ENCODE measurements around the gene ZACN.

Gene ZACN

DNA sequence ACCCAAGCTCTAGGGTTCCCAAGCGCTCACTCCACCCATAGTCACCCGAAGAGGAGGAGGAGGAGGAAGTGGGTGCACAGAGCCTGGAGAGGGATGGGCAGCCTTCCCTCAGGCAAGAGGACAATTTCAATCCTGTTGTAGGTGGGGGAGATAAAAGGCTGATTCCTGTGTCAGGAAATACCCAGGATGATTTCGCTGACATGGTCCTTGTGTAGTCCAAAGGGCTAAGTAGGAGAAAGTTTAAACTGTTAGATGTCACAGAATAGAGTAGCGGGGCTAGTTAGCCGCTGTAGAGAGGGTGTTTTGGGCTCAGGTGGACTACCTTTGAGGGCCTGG, 25.9 kb downstream of the ZACN start:
- no peak for DNase-seq

DNA sequence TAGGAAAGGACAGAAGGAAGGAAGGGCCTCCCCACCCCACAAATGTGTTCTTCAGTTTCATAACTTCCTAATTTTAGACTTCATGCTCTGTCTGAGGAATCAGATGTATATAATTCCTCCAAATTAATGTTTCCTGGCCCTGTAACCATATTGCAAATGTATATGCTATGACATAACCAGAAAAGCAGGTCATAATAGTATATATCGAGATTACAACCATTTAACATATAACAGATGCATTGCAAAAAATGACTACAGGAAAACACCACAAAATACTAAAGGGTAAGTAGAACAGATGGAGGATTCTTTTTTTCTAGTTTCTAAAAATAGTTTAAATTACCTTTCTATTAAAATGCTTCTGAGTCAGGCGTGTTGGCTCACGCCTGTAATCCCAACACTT, 27.7 kb downstream of the ZACN start:
- DNase-seq = no peak

DNA sequence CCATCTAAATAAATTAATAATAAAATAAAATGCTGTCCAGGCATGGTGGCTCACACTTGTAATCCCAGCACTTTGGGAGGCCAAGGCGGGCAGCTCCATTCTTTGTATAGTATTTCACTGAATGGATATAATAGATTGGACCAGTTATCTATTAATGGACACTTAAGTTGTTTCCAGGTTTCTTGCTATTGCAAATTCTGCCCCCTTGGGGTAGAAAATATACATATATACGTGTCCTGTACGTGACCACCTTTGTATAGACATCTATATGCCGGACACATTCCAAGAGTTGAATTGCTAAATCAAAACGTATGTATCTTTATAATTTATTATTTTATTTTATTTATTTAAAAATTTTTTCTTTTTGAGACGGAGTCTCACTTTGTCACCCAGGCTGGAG, 28.5 kb downstream of the ZACN start:
- DNase-seq = no peak

DNA sequence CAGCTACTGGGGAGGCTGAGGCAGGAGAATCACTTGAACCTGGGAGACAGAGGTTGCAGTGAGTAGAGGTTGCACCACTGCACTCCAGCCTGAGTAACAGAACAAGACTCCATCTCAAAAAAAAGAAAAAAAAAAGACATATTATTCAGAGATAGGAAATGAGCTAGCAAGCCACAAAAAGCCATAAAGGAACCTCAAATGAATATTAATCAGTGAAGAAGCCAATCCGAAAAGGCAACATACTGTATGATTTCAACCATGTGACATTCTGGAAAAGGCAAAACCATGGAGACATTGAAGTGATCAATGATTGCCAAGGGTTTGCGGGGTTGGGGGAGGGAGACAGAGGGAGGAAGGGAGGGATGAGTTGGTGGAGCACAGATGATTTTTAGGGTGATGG, 33.0 kb downstream of the ZACN start:
- DNase-seq = no peak

DNA sequence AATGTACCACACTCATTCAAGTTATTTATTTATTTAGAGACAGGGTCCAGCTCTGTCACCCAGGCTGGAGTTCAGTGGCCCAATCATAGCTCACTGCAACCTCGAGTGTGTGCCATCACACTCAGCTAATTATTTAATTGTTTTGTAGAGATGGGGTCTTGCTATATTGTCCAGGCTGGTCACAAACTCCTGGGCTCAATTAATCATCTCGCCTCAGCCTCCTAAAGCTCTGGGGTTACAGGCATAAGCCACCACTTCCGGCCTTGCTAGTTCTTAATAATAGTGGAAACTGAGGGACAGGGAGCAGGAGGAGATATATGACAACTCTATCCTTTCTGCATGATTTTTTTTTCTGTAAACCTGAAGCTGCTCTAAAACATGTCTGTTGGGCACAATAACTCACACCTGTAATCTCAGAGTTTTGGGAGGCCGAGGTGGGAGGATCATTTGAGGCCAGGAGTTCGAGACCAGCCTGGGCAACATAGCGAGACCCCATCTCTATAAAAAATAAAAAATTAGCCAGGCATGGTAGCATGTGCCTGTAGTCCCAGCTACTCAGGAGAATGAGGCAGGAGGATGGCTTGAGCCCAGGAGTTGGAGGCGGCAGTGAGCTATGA, 36.3 kb downstream of the ZACN start:
- DNase-seq = no peak

DNA sequence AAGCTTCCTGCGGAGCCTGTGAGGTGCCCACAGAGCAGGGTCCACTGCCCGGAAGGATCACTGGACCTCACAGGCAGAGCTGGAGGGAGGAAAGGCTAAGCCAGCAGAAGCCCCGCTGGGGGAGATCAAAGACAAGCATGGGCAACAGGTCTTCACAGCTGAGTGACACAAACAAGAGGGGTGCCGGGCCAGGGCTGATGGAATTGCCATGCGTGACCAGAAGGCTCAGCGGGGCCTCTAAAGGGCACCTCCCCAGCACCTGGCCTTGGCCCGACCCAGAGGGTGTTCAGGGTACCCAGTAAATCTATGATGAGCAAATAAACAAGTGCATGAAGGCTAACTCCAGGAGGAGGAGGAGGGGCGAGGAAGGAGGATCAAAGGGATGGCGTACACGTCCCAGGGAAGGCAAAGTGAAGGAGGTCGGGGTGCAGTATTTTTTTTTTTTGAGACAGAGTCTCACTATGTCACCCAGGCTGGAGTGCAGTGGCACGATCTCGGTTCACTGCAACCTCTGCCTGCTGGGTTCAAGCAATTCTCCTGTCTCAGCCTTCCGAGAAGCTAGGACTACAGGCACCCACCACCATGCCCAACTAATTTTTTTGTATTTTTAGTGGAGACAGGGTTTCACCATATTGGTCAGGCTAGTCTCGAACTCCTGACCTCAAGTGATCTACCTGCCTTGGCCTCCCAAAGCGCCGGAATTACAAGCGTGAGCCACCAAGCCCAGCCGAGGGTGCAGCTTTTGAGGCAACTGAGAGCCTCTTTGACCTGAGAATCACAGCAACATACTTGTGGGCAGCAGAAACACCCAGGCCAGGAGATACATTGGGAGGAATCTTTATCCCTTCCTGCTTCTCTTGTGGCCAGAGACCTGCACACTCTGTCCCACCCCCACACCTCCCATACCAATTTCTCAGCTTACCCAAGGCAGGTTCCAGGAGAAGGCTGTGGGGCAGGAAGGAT, 40.7 kb downstream of the ZACN start:
- no peak for DNase-seq

DNA sequence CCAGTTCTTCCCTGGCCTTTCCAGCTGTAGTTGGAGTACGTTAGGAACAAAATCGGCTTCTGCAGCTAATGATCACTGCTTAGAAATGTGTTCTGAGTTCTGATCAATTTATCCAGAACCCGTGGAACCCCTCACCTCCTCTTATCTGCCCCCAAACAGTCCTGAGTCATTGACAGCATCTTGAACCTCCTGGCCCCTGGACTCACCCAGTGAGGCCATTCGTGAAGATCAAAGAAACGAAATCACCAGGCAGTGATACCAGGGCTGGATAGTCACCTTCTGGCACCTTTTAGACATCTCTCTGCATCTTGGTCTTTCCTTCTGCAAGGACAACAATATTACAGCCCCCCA, 41.7 kb downstream of the ZACN start:
- DNase-seq = no peak

DNA sequence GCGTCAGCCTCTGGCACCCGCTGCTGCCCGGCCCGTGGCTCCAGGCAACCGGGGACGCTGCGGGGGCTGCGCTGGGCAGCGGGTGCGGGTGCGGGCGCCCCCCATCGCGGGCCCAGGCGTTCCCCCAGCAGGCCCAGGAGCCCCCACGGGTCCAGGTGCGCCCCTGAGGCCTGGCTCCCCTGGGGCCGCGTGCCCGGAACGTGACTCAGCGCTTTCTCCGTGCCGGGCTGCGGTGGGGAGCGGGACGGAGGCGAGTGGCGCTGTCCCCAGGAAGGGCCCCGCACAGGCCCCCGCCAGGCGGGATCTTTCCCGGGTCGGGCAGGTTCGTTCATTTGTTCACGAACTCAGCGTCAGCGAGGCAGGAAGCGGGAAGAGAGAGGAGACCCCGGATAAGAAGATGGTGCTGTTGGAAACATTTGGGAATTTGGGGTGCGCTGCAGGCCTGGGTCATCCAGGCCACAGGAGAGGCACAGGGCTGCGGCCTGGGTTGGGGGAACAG, 43.0 kb downstream of the ZACN start:
- no peak for DNase-seq

DNA sequence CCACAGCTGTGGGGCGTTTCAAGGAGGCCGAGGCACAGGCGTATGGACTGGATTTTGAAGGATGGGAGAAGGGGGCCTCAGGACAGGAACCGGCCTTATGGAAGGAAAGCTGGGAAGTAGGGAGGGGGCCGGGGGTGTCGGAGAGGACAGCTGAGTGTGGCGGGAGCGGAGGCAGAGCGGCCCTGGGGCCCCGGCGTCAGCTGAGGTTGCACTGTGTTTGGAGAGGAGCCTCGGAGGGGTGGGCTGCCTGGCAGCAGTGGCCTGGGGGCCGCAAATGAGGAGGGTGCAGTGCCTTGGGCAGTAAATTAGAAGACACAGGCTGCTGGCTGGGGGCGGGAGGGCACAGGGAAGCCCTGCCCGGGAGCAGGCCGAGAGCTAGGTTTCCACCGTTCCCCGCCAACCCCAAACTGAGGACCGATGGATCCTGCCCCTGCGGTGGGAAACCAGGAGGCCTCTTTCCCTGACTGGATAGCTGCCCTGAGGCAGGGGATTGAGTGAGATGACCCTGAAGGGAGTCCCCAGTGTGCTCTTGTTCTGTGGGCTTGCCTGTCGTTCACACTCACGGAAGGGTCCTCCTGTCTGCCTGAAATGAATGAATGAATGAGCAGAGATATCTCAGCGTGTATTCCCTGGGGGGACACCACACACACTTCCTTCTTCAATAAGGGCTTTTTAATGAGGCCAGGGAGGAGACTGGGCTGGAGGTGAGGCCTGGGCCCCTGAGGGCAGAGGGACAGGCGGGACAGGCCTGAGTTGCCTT, 43.6 kb downstream of the ZACN start:
- no peak for DNase-seq

DNA sequence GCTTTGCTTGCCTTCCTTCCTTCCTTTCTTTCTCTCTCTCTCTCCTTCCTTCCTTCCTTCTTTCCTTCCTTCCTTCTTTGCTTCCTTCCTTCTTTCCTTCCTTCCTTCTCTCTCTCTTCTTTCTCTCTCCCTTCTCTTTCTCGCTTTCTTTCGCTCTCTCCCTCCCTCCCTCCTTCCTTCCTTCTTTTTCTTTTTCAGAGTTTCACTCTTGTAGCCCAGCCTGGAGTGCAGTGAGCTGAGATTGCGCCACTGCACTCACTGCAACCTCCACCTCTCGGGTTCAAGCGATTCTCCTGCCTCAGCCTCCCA, 44.2 kb downstream of the ZACN start:
- no peak for DNase-seq

DNA sequence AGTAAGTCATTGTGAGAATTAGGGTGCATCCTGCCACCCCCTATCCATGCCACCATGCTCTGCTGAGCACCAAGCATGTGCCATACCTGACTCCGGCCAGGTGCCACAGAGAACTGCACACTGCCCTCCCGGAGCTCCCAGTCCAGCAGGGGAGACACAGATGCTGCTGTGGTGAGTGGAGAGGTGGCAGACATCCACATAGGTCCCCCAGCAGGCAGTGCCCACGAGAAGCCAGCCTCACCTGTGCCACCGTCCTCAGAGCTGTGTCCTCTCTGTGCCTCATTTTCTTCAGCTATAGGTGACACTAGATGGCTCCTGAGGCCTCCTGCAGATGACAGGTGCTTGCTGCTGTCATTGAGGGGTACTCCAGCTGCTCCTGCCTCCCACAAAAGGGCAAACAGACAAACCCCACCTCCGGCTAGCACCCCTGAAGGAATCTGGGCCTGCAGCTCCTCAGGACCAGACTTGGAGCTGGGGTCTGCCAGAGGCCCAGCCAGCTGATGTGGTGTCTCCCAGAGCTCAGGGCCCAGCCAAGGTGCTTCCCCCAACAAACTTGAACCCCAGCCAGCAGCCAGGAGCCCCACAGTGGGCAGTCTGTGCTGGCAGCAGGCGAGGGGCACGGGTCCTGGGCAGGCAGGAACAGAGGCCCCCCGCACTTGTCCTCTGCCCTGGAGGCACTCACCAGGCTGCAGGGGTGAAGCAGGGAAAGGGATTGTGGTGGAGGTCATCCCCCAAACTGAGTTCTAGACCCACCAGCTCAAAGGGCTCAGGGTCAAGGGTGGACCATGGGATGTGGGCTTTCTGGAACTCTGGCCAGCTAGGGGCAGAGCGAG, 45.0 kb downstream of the ZACN start:
- DNase-seq = no peak

DNA sequence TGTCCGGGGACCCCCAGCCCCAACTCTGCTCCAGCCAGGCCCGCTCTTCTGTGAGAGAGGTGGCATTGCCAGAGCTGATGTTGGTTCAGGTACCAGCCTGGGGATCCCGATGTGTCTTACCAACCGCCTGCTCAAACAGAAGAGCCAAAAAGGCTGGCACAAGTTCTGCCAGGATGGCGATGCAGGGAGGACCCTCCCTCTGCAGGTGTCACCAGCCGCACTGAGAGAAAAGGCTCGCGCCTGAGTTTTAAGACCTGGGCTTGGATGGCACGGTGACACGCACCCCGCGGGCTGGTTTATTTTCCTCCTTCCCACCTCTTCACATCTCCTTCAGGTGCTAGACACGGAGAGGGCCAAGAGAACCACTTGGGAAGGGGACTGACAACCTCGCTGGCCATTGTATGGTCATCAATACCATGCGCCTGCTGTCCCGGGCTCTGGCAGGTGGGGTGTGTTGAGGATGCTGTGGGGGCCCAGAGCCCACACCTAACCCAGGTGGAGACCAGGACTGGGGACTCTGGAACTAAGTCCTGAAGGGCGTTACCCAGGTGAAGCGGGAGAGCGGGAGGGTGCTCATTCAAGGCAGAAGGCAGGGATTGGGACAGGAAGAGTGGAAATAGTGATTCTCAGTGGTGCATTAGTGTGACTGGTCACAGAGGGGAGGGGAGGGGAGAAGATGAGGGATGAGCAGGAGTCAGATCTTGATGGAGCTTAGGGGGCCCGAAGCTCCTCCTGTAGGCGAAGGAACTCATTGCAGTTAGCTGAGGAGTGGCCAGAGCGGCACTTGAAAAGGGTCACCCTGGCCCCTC, 45.8 kb downstream of the ZACN start:
- DNase-seq = no peak

DNA sequence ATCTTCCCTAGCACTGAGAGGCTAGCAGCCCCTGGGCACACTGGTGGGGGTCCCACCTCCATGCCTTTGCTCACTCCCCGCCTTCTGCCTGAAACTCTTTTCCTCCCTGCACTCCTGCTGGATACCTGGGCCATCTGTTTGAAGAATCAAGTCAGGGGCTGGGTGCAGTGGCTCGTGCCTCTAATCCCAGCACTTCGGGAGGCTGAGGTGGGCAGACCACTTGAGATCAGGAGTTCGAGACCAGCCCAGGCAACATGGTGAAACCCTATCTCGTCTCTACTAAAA, 46.4 kb downstream of the ZACN start:
- DNase-seq = no peak

DNA sequence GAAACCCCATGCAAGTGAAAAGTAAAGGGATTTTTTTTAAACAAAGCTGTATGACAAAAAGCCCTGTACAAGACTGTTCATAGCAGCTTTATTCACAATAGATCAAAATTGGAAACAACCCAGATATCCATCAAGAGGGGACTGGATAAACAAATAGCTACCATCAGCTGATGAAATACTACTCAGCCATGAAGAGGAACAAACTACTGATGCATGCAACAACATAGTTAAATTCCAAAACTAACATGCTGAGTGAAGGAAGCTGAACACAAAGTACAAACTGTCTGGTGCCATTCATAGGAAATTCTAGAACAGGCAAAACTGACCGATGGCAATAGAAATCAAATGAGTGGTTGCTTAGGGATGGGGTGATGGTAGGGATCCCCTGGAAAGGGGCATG, 46.9 kb downstream of the ZACN start:
- no peak for DNase-seq

DNA sequence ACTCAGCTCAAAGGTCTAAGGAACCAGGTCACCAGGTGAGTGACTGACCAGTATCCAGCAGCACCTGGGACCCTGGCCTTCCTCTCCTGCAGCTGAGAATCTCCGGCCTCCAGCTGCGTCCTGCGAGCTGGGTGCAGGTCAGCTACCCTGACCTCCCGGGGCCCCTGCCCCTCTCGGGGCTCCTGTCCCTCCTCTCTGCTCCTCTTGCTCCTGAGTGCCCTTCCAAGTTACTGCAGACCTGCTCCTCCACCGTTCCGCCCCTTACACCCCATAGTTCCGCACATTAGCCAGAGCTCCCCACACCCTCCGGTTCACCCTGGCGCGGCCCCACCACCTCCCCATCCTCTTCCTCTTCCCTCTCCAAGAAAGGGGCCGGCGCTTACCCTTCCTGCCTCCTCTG, 51.5 kb downstream of the ZACN start:
- no peak for DNase-seq

DNA sequence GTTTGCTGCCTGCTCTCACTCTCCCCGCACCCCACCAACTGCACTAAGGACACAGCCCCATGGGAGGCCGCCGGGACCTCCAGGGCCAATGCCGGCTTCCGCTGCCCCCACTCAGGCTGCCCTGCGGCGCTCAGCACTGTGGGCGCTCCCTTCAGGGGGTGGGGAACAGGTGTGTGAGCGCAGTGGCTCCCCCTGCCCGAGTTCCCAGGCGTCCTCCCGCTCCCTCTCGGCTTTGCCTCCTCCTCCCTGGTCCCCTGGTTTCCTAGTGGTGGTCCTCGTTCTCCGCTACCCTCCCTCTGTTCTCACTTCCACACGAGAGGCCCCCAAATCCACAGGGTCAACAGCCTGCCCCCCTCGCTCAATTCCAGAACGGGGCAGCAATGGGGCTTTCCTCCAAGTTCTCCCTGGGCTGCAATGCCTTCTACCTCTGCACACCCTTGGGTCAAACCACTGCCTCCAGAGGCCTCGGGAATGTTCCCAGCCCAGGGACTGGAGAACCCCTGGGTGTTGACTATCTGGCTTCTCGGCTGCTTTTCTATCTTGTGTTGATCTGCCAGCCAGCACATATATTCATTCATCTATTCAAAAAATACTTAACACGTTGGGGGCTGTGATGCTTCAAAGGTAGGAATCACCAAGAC, 52.2 kb downstream of the ZACN start:
- DNase-seq = no peak

DNA sequence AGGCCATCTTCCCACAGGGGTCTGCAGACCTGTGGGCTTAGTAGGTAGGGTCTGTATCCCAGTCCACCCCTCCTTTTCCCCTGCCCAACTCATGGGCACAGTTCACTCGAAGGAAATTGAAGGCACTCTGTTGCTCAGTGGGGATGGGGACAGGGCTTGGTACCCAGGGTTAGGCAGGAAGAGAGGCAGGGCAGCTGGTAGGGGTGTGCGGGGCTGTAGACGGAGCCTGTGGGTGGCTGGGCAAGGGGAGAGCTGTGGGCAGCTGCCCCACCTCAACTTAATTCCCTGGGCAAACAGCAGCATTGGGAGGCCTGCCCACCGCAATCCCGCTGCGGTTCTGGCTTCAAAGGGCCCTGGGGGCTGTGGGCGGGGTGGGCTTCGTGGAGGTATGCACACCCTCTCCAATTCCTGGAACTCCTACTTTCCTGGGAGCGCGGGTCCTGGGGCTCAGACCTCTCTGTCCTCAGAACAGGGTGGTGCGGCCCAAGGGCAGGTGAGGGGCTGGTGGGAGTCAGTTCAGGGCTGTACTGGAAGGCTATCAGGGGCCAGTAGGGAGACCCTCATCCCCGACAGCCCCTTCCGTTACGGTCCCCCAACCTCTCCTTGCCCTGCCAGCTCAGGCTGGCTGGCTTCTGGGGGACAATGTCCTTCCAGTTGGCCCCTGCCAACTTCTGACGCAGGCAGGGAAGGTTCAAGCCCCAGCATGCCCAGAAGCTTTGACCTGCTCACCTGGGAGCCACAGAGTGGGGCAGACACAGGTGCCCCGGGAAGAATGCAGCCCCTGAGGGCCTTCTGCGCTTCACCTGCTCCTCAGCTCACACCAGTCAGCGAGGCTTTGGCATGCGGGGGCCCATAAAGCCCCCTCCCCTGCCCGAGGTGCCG, 53.0 kb downstream of the ZACN start:
- no peak for DNase-seq

All from activated naive CD4-positive, alpha-beta T cell (primary cell).